ENCODE measurements around the gene KIAA1586.

GRCh38 chr6:57013521-57013926 is 33.0 kb upstream of the KIAA1586 start:
- TF ChIP-seq POLR2AphosphoS5 (IDR thresholded peaks at IDR 0.05; ENCODE audit: low read depth, low read length) (no peak), TAF1 (IDR thresholded peaks at IDR 0.05; ENCODE audit: borderline replicate concordance, insufficient read depth, low read length) (no peak), REST (IDR thresholded peaks at IDR 0.05; ENCODE audit: insufficient read depth in 1 of 2, low read depth in 2 of 2, low read length in 2 of 2) (no peak), SIN3A (IDR thresholded peaks at IDR 0.05; ENCODE audit: borderline replicate concordance, insufficient read depth, low read length) (no peak), FOXP2 (optimal IDR thresholded peaks at IDR 0.05; ENCODE audit: borderline replicate concordance, extremely low read depth, extremely low read length, insufficient read depth) (no peak)
